Suppressor macrophage treated with lipopolysaccharide for 1 hour (primary cell): ENCODE data around the gene SPRY4.
"Not testable (repeated sequence)": the region's sequence is repeated elsewhere in the genome, so short reads cannot be mapped to it uniquely, and the experiment has no call there.

Source experiments
- DNase-seq, 3 donors: peaks; one replicate each; pipeline ENCODE4 v3.0.0-alpha.2; 2020 to 2022

The SPRY4 gene, protein sequence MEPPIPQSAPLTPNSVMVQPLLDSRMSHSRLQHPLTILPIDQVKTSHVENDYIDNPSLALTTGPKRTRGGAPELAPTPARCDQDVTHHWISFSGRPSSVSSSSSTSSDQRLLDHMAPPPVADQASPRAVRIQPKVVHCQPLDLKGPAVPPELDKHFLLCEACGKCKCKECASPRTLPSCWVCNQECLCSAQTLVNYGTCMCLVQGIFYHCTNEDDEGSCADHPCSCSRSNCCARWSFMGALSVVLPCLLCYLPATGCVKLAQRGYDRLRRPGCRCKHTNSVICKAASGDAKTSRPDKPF

DNA sequence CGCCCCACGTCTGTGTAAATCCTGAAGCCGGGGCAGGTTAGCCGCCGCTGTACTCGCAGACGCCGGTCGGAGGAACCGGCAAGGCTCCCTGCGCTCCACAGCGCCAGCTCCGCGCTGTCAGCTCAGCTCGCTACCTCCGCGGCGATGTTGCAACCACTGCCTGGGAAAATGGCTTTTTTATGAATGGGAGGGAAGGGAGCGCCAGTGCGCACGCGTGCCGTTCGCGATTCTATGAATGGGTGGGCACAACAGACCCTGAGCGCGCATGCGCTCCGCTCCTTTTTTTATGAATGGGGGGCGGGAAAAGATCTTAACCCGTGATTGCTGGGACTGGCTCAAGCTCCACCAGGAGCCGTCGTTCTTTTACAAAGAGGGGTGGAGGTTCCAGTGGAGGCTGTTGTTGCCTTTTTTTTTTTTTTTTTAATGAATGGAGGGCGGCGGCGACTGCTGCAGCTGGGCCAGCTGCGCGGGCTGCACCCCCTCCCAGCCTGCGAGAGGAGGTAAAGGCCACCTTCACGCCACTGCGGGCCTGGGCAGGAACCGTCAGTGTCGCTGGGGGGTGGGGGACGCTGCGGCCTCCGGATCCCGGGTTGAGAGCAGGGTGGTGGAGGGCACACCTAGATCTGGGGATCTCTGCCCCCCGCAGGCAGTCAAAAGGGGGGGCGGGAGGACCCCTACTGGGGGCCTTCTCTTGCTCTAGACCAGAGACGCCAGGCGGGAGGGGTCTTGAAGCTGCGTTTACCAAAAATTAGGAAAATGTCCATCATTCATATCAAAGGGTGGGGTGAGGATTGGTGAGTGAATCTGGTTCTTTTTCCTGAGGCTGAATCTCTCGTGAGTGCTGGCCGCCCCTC is at the start of gene SPRY4:
Gene SPRY4, minus strand, starts transcription at position 151 of the 854 bp plus-strand sequence. CDS start 9,913 bp downstream, outside the sequence.
- DNase-seq = peak; percentile 91 to 93 (median 92)

DNA sequence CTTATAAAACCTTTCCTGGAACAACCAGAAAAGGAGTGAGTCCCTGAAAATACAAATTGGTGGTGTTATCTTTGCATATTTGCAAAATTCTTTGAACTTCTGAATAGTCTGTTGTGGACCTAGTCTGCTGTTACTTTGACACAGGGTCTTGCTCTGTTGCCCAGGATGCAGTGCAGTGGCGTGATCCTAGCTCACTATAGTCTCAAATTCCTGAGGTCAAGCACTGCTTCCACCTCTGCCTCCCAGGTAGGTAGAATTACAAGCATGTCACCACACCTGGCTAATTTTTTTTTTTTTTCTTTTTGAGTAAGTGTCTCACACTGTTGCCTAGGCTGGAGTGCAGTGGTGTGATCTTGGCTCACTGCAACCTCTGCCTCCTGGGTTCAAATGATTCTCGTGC is 43.7 kb upstream of the SPRY4 start:
- no peak for DNase-seq

DNA sequence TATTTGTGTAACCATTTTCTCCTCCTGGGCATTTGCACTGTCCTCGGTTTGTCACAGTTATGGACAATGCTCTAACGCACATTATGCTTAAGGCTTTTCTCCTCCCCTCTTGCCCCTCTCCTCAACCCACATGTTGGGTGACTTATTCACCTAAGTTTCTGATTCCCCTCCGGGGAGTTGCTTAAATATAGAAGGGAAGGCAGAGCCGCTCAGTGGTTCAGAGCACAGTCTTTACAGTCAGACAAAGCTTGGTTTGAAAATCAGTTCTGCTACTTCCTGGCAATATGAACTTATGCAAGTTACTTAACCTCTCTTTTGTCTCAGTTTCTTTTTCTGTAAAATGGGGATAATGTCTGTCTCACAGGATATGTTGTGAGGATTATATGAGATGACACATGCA is 41.2 kb upstream of the SPRY4 start:
- DNase-seq = no peak

DNA sequence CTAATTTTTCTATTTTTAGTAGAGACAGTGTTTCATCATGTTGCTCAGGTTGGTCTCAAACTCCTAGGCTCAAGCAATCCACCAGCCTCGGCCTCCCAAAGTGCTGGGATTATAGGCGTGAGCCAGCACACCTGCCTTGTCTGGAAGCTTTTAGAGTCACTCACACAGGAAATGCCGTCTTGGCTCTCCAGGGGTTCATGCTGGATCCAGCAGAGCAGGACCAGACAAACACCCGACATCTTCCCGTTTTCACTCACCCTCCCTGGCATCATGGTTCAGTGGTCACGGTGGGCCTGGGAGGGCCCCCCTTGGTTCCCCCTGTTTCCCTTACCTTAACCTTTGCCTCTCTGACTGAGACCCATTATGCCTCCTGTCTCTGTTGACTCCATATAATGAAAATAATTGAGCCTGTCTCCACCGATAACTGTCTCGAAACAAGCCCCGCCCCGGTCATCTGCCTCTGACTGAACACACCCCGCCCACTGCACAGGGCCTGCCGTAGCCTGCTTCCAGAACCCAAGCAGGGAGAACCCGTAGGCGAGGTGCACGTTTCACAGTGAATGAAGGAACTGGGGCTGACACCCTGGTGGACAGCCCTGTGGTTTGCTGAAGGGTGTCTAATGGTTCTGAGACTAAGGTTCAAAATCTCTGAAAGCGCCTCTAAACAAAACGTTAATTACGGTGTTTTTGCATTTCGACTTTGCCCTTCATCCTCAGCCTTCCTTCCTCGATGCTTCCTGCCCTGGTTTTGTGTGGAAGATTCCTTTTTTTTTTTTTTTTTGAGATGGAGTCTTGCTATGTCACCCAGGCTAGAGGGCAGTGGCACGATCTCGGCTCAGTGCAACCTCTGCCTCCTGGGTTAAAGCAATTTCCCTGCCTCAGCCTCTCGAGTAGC is 39.7 kb upstream of the SPRY4 start:
- peak; percentile 33 to 56 (median 44) for DNase-seq

DNA sequence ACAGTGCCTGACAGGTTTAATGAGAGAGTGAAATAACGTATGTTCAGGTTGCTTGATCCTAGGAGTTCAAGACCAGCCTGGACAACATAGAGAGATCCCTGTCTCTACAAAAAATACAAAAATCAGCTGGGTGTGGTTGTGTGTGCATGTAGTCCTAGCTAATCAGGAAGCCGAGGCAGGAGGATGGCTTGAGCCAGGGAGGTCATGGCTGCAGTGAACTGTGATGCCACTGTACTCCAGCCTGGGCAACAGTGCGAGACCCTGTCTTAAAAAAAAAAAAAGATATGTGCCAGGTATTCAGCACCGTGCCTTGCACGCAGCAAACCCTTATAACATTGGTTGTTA is 38.8 kb upstream of the SPRY4 start:
- DNase-seq = no peak

DNA sequence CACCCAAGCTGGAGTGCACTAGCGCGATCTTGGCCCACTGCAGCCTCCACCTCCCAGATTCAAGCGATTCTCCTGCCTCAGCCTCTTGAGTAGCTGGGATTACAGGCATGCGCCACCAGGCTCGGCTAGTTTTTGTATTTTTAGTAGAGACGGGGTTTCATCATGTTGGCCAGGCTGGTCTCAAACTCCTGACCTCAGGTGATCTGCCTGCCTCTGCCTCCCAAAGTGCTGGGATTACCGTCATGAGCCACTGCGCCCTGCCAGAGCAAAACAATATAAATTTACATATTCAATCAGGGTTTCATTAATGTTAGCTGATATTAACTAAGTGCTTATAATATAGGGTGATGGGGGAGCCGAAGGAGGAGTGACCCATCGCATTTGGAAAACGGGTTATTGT is 37.4 kb upstream of the SPRY4 start:
- not testable (repeated sequence) for DNase-seq

DNA sequence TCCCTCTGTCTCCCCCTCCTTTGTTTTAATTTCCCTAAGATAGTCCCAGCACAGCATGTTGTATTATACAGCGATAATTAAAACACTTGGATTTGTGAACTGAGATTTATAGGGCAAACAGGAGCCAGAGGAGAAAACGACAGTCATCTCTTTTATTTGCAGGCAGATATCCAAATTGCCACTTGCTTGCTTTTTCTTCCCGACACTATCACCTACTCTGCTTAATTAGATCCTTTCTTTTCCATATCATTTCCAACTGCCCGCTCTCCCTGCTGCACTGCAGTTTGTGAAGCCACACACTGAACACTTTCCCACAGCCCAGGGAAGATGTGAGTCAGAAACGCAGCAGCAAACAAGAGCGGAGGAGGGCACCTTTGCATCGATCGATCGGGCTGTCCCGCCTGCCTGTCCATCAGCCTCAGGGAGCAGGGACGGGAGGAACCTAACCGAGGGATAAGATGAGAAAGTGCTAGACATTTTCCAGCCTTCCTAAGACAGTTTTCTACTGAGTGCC is 35.8 kb upstream of the SPRY4 start:
- DNase-seq = no peak

DNA sequence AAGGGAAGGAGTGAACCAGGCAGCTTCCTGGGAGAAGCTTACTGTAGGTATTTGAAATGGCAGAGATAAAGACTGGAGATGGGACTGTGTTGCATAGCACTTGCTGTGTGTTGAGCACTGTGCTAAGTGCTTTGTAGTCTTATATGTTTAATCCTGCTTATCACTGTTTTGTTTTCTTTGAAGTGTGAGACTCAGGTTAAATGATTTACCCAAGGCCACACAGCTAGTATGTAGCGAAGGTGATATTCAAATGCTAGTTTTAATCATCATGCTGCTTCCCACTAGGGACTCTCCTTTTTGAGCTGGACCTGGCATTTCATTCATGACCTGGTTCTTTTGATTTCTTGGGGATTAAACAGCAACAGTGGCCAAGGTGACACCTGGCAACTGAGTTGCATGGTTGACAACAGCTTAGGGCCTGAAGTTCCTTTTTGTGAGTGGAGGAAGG is 35.3 kb upstream of the SPRY4 start:
- no peak for DNase-seq

DNA sequence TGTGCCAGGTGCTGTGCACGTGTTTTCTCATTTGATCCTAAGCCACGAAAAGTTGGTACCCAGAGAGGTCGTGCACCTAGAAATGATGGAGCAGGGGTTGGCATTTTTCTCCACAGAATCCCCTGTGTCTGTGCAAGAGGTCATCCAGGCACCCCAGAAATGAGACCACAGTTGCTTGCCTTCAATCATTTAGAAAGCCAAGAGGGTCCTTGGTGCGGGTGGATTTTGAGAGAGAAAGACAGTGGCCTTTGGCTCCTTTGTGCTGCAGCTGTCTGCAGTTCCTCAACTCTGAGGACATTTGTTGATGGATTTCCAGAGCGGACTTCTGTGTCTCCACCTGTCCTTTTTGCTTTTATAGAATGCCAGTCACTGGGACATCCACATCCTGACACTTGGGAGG is 33.8 kb upstream of the SPRY4 start:
- no peak for DNase-seq

DNA sequence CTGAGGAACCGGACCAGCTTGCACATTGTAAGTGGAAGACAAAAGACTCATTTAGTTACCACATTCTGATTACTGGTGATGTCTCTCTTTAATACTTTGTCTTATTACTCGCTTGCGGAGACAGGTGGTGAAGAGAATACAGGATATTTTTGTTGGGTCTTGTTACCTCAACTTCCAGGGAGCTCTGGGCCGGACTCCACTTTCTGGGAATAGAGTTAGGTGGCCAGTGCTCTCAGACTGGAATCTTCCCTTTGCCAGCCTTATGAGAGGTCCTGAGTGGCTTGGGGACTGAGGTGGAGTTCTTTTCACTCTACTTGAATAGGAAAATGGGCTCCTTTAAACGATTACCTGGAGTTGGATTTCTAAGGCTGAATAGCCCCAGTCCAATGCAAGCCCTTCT is 33.3 kb upstream of the SPRY4 start:
- DNase-seq = no peak

DNA sequence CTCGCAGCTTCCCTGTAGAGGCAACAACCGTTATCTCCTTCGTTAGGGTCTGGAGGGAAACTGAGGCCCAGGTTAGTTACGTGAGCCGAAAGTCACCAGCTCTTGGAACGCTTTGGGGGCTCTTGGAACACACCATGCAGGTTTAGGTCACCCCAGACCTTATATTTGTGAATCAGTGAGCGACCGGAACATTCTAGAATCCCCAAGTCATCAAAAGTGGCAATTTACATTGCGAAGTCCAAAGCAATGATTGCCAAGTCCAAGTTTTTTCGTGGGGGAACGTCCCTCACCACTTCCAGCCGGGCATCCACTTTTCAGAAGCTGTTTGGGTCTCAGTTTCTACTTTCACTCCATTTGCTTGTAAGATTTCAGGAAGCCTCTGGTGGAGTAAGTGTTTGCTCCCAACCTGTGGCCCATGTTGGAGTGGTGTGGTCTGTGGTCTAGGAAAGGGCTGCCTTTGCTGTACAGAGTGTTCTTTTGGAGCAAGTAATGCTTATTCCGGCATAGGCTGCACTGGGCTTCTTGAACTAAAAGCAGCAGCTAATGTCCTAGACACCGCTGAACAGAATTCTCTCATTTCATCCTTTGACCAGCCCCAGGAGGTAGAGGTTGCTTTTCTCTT is 32.8 kb upstream of the SPRY4 start:
- peak in 1 of 3 donors; percentile 19 for DNase-seq

DNA sequence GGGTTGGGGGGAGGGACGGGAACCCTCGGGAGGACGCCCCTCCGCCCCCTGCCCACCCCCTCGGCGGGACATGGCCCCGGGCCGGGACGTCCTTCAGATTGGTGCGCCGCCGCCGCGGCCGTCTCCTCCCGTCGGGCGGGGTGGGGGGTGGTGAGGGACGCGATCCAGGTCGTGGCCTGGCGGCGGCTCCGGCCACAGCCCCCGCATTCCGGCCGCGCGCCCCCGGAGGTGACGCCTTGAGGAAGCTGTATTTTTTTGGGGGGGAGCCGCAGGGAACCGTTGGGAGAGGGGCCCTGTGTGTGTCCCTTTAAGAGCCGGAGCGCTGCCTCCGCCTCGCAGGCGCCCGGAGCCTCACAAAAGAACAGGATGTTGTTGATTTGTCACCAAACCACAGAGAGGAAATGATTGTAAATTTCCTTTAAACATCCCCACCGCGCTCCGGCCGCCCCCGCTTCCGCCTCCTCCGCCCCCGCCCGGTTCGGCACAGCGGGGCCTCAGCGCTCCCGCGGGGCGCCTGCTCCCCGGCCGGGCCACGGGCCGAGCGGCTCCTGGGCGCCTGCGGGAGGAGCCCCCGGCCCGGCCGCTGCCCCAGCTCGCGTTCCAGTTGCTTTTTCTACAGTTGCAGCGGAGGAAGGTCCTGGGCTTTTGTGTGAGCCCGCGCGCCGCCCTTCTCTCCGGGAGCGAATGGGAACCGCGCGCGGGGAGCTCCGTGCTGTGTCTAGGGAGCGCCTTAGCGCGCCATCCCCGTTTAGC is 32.1 kb upstream of the SPRY4 start:
- DNase-seq = peak; percentile 93 to 97 (median 96)

DNA sequence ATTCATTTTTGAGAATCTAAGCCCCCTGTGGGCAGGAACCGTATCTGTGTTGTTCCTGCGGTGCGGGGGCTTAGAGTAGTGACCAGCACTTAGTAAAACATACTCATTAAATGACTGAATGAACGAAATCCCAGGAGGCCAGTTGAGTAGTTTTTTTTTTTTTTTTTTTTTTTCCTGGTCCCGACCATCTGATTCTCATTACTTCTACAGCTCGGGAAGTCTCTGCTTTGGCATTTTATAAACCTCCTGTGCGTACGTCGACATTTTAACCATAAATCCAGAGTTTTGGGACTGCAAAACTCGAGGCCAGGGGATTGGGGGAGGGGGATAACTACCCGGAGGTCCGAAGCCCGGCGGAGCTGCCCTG is 31.5 kb upstream of the SPRY4 start:
- no peak for DNase-seq

DNA sequence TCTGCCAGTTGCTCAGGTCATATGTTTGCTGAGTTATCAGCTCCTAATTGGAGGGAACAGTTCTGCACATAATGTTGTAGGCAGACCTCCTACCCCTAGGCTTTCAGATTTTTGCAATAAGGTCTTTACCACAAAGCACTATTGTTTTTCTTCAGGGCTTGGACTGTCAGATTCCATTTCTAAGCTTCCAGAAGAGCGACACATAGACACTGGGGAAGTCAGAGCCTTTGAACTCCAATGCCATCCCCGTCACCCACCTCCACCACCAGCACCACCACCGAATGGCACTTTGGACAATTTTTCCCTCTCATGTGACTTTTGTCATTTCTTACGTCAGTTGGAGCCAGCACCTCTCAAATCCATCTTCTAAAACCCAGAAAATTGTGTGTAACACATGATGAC is 28.3 kb upstream of the SPRY4 start:
- DNase-seq = peak in 1 of 3 donors; percentile 20

DNA sequence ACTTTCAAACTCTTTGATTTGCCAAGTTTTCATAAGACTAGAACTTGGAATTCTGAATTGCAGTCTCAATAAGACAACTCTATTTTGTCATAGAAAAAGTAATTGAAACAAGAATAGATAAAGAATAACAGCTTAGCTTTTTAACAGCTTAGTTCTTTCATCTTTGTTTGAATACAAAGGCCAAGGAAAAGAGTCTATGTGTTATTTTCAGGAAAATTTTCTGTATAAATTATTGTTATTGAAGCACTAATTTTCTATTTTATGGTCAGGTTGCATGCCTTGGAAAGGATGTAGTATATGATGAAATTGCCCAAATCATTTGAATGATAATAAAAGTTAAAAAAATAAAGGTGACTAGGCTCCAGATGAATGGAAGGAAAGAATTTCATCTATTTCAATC is 25.2 kb upstream of the SPRY4 start:
- no peak for DNase-seq

DNA sequence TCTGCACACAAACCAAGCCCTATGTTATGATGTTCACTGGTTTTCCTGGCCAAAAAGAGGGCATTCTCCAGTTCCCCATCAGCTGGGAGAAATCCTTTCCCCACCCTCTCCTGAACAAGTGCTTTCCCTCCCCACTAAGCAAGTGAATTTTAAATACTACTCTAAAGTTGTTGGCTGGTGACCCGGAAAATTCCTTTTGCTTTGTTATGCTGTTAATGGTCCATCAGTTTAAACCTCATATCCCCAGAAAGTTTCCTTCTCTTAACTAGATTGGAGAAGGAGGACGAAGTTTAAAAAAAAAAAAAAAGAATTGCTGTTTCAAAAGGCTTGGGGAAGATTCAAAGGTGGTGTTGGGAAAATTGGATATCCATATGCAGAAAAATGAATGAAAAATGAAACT is 21.9 kb upstream of the SPRY4 start:
- DNase-seq = no peak

DNA sequence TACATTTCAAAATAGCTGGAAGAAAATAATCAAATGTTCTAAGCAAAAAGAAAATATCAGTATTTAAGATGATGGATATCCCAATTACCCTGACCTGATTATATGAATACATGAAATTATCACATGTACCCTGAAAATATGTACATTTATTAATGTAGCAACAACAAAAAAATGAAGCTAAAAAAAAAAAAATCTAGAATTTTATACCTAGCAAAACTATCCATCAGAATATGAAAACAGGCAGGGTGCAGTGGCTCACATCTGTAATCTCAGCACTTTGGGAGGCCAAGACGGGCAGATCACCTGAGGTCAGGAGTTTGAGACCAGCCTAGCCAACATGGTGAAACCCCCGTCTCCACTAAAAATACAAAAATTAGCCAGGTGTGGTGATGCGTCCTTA is 20.1 kb upstream of the SPRY4 start:
- DNase-seq = not testable (repeated sequence)

DNA sequence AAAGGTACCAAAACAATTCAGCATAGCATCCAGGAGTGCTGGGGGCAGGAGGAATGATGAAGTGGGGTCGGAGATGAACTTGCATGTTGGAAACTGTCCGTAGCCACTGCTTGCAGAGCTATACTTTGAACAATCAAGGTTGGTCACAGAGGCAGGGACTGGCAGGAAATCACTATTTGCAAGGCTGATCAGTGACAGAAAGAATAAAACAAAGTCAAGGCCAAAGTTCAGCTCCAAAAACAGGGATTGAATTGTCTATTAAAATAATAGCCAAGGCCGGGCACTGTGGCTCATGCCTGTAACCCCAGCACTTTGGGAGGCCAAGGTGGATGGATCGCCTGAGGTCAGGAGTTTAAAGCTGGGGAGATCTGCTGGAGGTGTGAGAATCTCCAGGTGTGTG is 18.7 kb upstream of the SPRY4 start:
- no peak for DNase-seq

DNA sequence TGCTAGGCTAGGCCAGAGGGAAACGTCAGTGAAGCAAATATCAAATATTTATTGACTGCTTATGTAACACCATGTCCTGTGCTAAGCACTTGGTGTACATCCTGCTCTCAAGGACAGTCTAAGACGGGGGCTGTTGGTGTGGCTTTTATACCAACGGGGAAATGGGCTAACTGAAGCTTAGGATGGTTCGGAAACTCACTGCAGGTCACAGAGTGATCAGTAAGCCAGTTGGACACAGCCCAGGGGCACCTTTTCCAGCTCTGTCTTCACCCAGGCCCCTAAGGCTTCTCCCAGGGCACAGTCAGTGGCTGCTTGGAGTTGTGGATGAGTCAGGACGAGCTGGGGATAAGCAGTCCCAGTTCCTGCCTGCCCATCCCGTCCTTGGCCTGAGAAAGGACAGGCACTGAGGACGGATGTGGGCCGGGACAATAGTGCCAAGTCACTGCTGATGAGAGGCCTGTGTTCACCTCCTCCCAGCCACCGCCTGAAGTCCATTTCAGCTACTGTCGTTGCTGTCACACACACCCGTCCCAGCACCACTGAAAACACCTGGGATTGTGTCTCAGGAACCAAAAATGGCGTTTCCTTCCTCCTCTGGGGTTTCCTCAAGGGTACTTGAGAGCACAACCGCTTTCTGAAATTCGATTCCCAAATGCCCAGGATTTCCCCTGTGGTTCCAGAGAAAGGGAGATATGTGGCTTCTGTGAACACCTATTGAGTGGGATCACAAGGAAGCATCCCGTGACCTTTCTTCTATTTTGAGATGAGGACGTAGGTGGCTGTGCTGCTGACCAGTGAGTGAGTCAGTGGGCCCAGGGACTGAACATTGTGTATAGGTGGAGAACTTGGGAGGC is 17.5 kb upstream of the SPRY4 start:
- no peak for DNase-seq

DNA sequence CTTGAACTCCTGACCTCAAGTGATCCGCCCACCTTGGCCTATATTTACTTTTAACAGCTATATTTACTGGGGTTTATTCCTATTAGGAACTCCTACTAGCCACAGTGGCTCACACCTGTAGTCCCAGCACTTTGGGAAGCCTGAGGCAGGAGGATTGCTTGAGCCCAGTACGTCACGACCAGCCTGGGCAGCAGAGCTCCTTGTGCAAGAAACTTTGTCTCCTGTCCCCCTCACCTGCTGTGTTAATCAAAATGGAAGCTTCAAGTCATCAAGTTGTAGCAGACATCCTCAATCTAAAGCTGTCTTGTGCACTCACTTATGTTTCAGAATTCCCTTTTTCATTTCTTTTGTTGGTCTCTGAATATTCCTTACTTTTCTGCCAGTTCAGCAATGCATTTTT is 15.0 kb upstream of the SPRY4 start:
- no peak for DNase-seq

DNA sequence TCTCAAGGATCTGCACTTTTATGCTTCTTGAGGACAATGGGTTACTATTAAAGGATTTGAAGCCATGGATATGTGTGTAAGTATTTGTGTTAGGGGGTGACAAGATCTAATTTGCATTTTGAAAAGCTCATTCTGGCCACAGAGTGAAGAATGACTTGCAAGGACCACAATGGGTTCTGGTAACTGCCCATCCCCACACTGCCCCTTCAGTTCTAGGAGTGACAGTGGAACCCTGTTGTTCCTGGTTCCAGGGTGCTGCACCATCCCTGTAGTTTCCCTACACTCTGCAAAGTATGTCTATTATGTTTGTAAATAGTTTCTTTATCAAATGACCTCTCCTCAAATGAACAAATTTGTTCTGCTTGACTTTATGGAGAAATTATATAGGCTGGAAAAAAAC is 9.7 kb upstream of the SPRY4 start:
- peak in 1 of 3 donors; percentile 14 for DNase-seq
